ENCODE data around the gene CSK. TPM values are rescaled to one million over a fixed set of nuclear protein-coding genes. Genes with fewer than 3 reads are reported as not detected.

CSK gene
- total and polyA plus RNA-seq, 2 experiments from 2014 or later: 16.9 to 19.1 TPM

GRCh38 chr15:74795966-74796625 is 14.2 kb downstream of the CSK start:
- WGBS (ENCODE audit: low lambda C conversion rate, missing lambda C conversion rate): 97% methylated on average over 14 of the region's 14 CpGs
- DNase-seq (ENCODE audit: low spot score): no peak
- Histone ChIP-seq H4K20me1 (ENCODE audit: insufficient read depth, poor library complexity, severe bottlenecking) (peaks cover 42% of the 10 kb centered on the region), H3K4me3 (no peak overlapping the region), H3K9me3 (ENCODE audit: low read depth) (no peaks in the 10 kb centered on the region), H3K36me3 (replicated peaks; ENCODE audit: insufficient read depth, low read depth) (no peaks in the 10 kb centered on the region), H3K4me2 (no peak overlapping the region), H3K27ac (no peak overlapping the region), H3K4me1 (ENCODE audit: insufficient read depth) (no peaks in the 10 kb centered on the region), H3K79me2 (peaks cover 51% of the 10 kb centered on the region), H3K9me2 (replicated peaks; ENCODE audit: insufficient read depth) (no peaks in the 10 kb centered on the region), H2AFZ (no peak overlapping the region), H3K27me3 (no peaks in the 10 kb centered on the region)
- TF ChIP-seq EZH2phosphoT487 (IDR thresholded peaks at IDR 0.05; ENCODE audit: low read depth, severe bottlenecking, unreplicated experiment) (no peak), EZH2 (IDR thresholded peaks at IDR 0.05; ENCODE audit: borderline replicate concordance) (no peak), CTCF (IDR thresholded peaks at IDR 0.05; ENCODE audit: poor library complexity) (no peak)

GRCh38 chr15:74798388-74799254 is 16.7 kb downstream of the CSK start:
- 95% methylated on average over 23 of the region's 25 CpGs for WGBS (ENCODE audit: low lambda C conversion rate, missing lambda C conversion rate)
- Histone ChIP-seq H3K27me3 (no peaks in the 10 kb centered on the region), H4K20me1 (ENCODE audit: insufficient read depth, poor library complexity, severe bottlenecking) (peaks cover 19% of the 10 kb centered on the region), H3K9me3 (ENCODE audit: low read depth) (no peaks in the 10 kb centered on the region), H3K4me2 (no peak overlapping the region), H3K4me1 (ENCODE audit: insufficient read depth) (no peaks in the 10 kb centered on the region), H3K27ac (no peak overlapping the region), H3K4me3 (no peak overlapping the region), H3K79me2 (peaks cover 26% of the 10 kb centered on the region), H3K36me3 (replicated peaks; ENCODE audit: insufficient read depth, low read depth) (no peaks in the 10 kb centered on the region), H3K9me2 (replicated peaks; ENCODE audit: insufficient read depth) (no peaks in the 10 kb centered on the region), H2AFZ (no peak overlapping the region)
- no peak for DNase-seq (ENCODE audit: low spot score)
- TF ChIP-seq EZH2 (IDR thresholded peaks at IDR 0.05; ENCODE audit: borderline replicate concordance) (no peak), EZH2phosphoT487 (IDR thresholded peaks at IDR 0.05; ENCODE audit: low read depth, severe bottlenecking, unreplicated experiment) (no peak), CTCF (IDR thresholded peaks at IDR 0.05; ENCODE audit: poor library complexity) (no peak)

GRCh38 chr15:74799255-74799855 is 17.5 kb downstream of the CSK start:
- Histone ChIP-seq H3K27me3 (no peaks in the 10 kb centered on the region), H3K79me2 (peaks cover 22% of the 10 kb centered on the region), H4K20me1 (ENCODE audit: insufficient read depth, poor library complexity, severe bottlenecking) (peaks cover 17% of the 10 kb centered on the region), H3K27ac (peak overlapping the region; percentile 43), H3K4me1 (ENCODE audit: insufficient read depth) (no peaks in the 10 kb centered on the region), H3K9me3 (ENCODE audit: low read depth) (no peaks in the 10 kb centered on the region), H2AFZ (no peak overlapping the region), H3K4me2 (no peak overlapping the region), H3K4me3 (no peak overlapping the region), H3K9me2 (replicated peaks; ENCODE audit: insufficient read depth) (no peaks in the 10 kb centered on the region), H3K36me3 (replicated peaks; ENCODE audit: insufficient read depth, low read depth) (no peaks in the 10 kb centered on the region)
- TF ChIP-seq EZH2 (IDR thresholded peaks at IDR 0.05; ENCODE audit: borderline replicate concordance) (no peak), EZH2phosphoT487 (IDR thresholded peaks at IDR 0.05; ENCODE audit: low read depth, severe bottlenecking, unreplicated experiment) (no peak)
- DNase-seq (ENCODE audit: low spot score): no peak
- 91% methylated on average over 15 of the region's 16 CpGs for WGBS (ENCODE audit: low lambda C conversion rate, missing lambda C conversion rate)

Data from hepatocyte (in vitro differentiated cells).